ENCODE measurements around the gene ENGASE. TPM values are rescaled to one million over a fixed set of nuclear protein-coding genes. Genes with fewer than 3 reads are reported as not detected.
A peak's percentile ranks its signal among the peaks of the same experiment; 100 is the strongest.

Gene ENGASE
- polyA plus RNA-seq, 1 of the 3 experiments (the other 2 are of a cell fraction): 30.1 TPM

DNA sequence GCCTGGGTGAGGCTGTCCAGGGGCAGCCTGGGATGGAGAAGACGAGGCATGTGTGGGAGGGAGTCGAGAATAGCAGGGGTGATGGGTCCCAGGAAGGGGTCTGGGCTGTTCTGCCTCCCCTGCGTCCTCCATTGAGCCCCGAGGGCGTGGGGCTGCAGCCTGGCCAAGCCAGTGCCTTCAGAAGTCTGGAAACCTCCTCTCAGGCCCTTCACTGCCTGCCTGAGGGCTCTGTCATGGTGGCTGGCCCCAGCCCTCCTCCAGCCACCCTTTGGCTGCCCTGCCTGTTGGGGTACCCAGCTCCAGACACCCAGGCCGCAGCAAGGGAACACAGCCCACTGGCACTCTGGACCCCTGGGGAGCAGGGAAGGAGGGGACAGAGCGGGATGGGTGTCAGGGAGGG, 27.6 kb downstream of the ENGASE start:
- H3K9me3 ChIP-seq: no peaks in the 10 kb centered on the region
- no peak overlapping the region for H3K27ac ChIP-seq (ENCODE audit: low read depth in 2 of 2, low read length in 1 of 2)
- H3F3A ChIP-seq (replicated peaks; ENCODE audit: insufficient read depth): no peaks in the 10 kb centered on the region
- no peaks in the 10 kb centered on the region for H3K36me3 ChIP-seq (replicated peaks in 1 of 2; ENCODE audit: control insufficient read depth in 1 of 2, insufficient read depth in 2 of 2, low read length in 1 of 2)
- WGBS (ENCODE audit: low lambda C conversion rate): 29% methylated on average over 3 of the region's 7 CpGs
- DNase-seq: no peak
- ChIA-PET CTCF (interaction anchor here (1.2 to 45.1 kb wide), 4 partner anchors 16 to 298 kb away, joined by 4 to 1305 read pairs (median 184); no protein-coding TSS in a partner anchor), POLR2A (no interaction called here)
- H3K9ac ChIP-seq: no peak overlapping the region
- no peak overlapping the region for H3K4me2 ChIP-seq
- H3K4me3 ChIP-seq (ENCODE audit: low read depth in 2 of 2, low read length in 1 of 2): no peak overlapping the region
- H3K27me3 ChIP-seq (ENCODE audit: insufficient read depth): peaks cover 37% of the 10 kb centered on the region
- H2AFZ ChIP-seq (ENCODE audit: low read depth): no peak overlapping the region
- H3K9me2 ChIP-seq: no peaks in the 10 kb centered on the region
- no peaks in the 10 kb centered on the region for H4K20me1 ChIP-seq (ENCODE audit: insufficient read depth)
- H3K79me2 ChIP-seq (ENCODE audit: insufficient read depth): no peaks in the 10 kb centered on the region
- no peak for TF ChIP-seq MEF2A (IDR thresholded peaks at IDR 0.05; ENCODE audit: borderline replicate concordance, low read depth)
- no peak for TF ChIP-seq RFX5 (IDR thresholded peaks at IDR 0.05; ENCODE audit: low read length)
- TF ChIP-seq, protein P1, sequence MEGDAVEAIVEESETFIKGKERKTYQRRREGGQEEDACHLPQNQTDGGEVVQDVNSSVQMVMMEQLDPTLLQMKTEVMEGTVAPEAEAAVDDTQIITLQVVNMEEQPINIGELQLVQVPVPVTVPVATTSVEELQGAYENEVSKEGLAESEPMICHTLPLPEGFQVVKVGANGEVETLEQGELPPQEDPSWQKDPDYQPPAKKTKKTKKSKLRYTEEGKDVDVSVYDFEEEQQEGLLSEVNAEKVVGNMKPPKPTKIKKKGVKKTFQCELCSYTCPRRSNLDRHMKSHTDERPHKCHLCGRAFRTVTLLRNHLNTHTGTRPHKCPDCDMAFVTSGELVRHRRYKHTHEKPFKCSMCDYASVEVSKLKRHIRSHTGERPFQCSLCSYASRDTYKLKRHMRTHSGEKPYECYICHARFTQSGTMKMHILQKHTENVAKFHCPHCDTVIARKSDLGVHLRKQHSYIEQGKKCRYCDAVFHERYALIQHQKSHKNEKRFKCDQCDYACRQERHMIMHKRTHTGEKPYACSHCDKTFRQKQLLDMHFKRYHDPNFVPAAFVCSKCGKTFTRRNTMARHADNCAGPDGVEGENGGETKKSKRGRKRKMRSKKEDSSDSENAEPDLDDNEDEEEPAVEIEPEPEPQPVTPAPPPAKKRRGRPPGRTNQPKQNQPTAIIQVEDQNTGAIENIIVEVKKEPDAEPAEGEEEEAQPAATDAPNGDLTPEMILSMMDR (IDR thresholded peaks at IDR 0.05): no peak
- TF ChIP-seq YY1 (IDR thresholded peaks at IDR 0.05; ENCODE audit: low read depth): no peak
- TF ChIP-seq RXRA (IDR thresholded peaks at IDR 0.05; ENCODE audit: borderline replicate concordance, low read depth): no peak
- TF ChIP-seq, protein P2, sequence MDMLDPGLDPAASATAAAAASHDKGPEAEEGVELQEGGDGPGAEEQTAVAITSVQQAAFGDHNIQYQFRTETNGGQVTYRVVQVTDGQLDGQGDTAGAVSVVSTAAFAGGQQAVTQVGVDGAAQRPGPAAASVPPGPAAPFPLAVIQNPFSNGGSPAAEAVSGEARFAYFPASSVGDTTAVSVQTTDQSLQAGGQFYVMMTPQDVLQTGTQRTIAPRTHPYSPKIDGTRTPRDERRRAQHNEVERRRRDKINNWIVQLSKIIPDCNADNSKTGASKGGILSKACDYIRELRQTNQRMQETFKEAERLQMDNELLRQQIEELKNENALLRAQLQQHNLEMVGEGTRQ (IDR thresholded peaks at IDR 0.05; ENCODE audit: borderline replicate concordance, low read depth, low read length): no peak
- no peak for TF ChIP-seq ELF1 (IDR thresholded peaks at IDR 0.05)
- TF ChIP-seq JUND (IDR thresholded peaks at IDR 0.05): no peak
- TF ChIP-seq CHD2 (IDR thresholded peaks at IDR 0.05; ENCODE audit: low read length, partially characterized antibody): no peak
- TF ChIP-seq SMC3 (IDR thresholded peaks at IDR 0.05; ENCODE audit: low read depth, low read length): no peak
- no peak for TF ChIP-seq RCOR1 (IDR thresholded peaks at IDR 0.05; ENCODE audit: low read length)
- no peak for TF ChIP-seq EP300 (IDR thresholded peaks at IDR 0.05; ENCODE audit: borderline replicate concordance in 1 of 2, low read depth in 1 of 2, low read length in 1 of 2)
- H3K4me1 ChIP-seq (ENCODE audit: control insufficient read depth in 1 of 2, insufficient read depth in 2 of 2, low read depth in 1 of 2, low read length in 1 of 2): no peaks in the 10 kb centered on the region; a peak in 1 of 4 replicates

DNA sequence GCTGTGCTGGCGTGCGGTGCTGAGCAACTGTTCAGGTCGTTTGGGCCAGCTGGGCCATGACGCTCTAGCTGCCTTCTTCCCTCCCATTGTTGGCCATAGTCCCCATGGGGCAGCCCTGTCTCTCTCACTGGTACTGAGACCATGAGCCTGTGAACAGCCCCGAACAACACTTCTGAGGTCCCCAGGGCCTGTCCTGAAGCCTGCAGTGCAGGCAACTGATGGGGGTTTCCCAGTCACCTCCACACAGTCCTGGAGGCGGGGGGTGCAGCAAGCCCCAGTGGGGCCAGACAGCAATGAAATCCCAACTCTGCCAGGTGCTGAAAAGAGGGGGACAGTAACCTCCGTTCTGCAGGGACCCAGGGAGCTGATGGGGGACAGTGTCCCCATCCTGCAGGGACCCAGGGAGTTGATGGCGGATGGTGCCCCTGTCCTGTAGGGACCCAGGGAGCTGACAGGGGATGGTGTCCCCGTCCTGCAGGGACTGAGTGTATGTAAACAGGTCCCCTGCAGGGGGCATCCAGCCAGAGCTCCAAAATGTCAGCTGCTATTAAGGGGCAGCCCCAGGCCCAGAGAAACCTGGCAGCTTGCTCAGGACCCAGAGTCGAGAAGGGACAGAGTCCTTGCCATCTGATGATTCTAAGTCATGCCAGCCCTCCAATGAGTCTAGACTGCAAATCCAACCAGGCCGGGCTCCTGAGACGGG, 30.4 kb downstream of the ENGASE start:
- Histone ChIP-seq H2AFZ (ENCODE audit: low read depth) (no peak overlapping the region), H3K27me3 (ENCODE audit: insufficient read depth) (peaks cover 10% of the 10 kb centered on the region; the same call in 1 of the 2 replicates), H3K9me3 (no peaks in the 10 kb centered on the region), H3F3A (replicated peaks; ENCODE audit: insufficient read depth) (no peaks in the 10 kb centered on the region), H3K9ac (no peak overlapping the region), H3K4me1 (ENCODE audit: control insufficient read depth in 1 of 2, insufficient read depth in 2 of 2, low read depth in 1 of 2, low read length in 1 of 2) (no peaks in the 10 kb centered on the region; a peak in 1 of 4 replicates), H3K9me2 (no peaks in the 10 kb centered on the region), H3K79me2 (ENCODE audit: insufficient read depth) (no peaks in the 10 kb centered on the region), H3K4me2 (no peak overlapping the region), H4K20me1 (ENCODE audit: insufficient read depth) (no peaks in the 10 kb centered on the region), H3K4me3 (ENCODE audit: low read depth in 2 of 2, low read length in 1 of 2) (no peak overlapping the region), H3K36me3 (replicated peaks in 1 of 2; ENCODE audit: control insufficient read depth in 1 of 2, insufficient read depth in 2 of 2, low read length in 1 of 2) (no peaks in the 10 kb centered on the region), H3K27ac (ENCODE audit: low read depth in 2 of 2, low read length in 1 of 2) (no peak overlapping the region)
- POLR2A ChIA-PET: no interaction called here
- TF ChIP-seq GABPA (IDR thresholded peaks at IDR 0.05; ENCODE audit: low read depth): no peak
- TF ChIP-seq, protein P1 (IDR thresholded peaks at IDR 0.05): 0 out of 2 replicates have a peak, but pooled peaks have one; percentile 9
- no peak for DNase-seq
- WGBS (ENCODE audit: low lambda C conversion rate): 64% methylated on average over 8 of the region's 12 CpGs
- CTCF ChIA-PET: interaction anchor here (1.0 to 45.1 kb wide), 8 partner anchors 8 to 296 kb away, joined by 3 to 1305 read pairs (median 12); no protein-coding TSS in a partner anchor
